K562 (cell line): ENCODE results near the gene SLC2A4. TPM values are rescaled to one million over a fixed set of nuclear protein-coding genes. Genes with fewer than 3 reads are reported as not detected.

Experiments
- FOXO4 ChIP-seq: fragments of 450-650 bp; formaldehyde crosslinking; IDR thresholded peaks from 2 replicates; pipeline ENCODE4 v1.4.0; 2020; ENCODE audit warnings: mild to moderate bottlenecking, moderate library complexity
- GATAD2B ChIP-seq: fragments of 450-650 bp; IDR thresholded peaks from 2 replicates; pipeline ENCODE4 v1.6.1; 2017; ENCODE audit warnings: mild to moderate bottlenecking, borderline replicate concordance
- HDAC2 ChIP-seq: fragments of 450-650 bp; IDR thresholded peaks from 2 replicates; pipeline ENCODE4 v1.6.1; 2016; ENCODE audit warnings: mild to moderate bottlenecking
- JUN ChIP-seq, 2 experiments: sonication (generic) in 1 of 2; formaldehyde crosslinking in 1 of 2; IDR thresholded peaks; 2 replicates each; pipeline versions ENCODE4 v1.6.1 to v1.8.0; 2012 to 2022; ENCODE audit warnings: borderline replicate concordance in 2 of 2, mild to moderate bottlenecking in 2 of 2, improper control_type of control experiment in 1 of 2, low read depth in 1 of 2, low read length in 1 of 2, missing genetic modification reagents in 1 of 2
- KDM1A ChIP-seq, 2 experiments: fragments of 450-650 bp; IDR thresholded peaks; 2 replicates each; pipeline ENCODE4 v1.6.1; 2016; ENCODE audit warnings: mild to moderate bottlenecking in 2 of 2
- PBX2 ChIP-seq, 2 experiments: IDR thresholded peaks in 1 of 2; conservative IDR thresholded peaks in 1 of 2; 2 replicates each; pipeline ENCODE4 v1.6.1; 2016; ENCODE audit warnings: low read depth in 2 of 2, mild to moderate bottlenecking in 1 of 2, missing compliant biosample characterization in 1 of 2, missing genetic modification characterization in 1 of 2, moderate library complexity in 1 of 2
- POLR2H ChIP-seq: IDR thresholded peaks from 2 replicates; pipeline ENCODE4 v1.6.1; 2016; ENCODE audit warnings: missing genetic modification characterization, low read depth, mild to moderate bottlenecking, control low read depth, missing compliant biosample characterization, moderate library complexity
- SAFB2 ChIP-seq: fragments of 200-400 bp; formaldehyde crosslinking; IDR thresholded peaks from 2 replicates; pipeline ENCODE4 v1.6.1; 2018; ENCODE audit warnings: borderline replicate concordance, low read length, low read depth, moderate library complexity; ENCODE audit not compliant: severe bottlenecking
- TRIM25 ChIP-seq: fragments of 450-650 bp; IDR thresholded peaks from 2 replicates; pipeline ENCODE4 v1.7.0; 2016; ENCODE audit warnings: borderline replicate concordance
- ZHX1 ChIP-seq: fragments of 150-350 bp; conservative IDR thresholded peaks from 2 replicates; pipeline ENCODE4 v1.6.1; 2014; ENCODE audit warnings: low read length
- ZNF146 ChIP-seq: IDR thresholded peaks from one replicate; pipeline ENCODE4 v1.6.1; 2018; ENCODE audit warnings: missing compliant biosample characterization; ENCODE audit not compliant: unreplicated experiment
- ZNF395 ChIP-seq: fragments of 200-800 bp; sonication (Bioruptor generic); IDR thresholded peaks from 2 replicates; pipeline ENCODE4 v1.6.1; 2017; ENCODE audit warnings: missing genetic modification characterization, missing compliant biosample characterization
- ZNF511 ChIP-seq: sonication (generic); formaldehyde crosslinking; IDR thresholded peaks from 2 replicates; pipeline ENCODE4 v1.8.0; 2022; ENCODE audit warnings: mild to moderate bottlenecking, missing genetic modification reagents
- ZNF785 ChIP-seq: fragments of 250-450 bp; sonication (Bioruptor Pico); IDR thresholded peaks from 2 replicates; pipeline ENCODE4 v1.4.0; 2020; ENCODE audit warnings: mild to moderate bottlenecking
- polyA plus RNA-seq, 8 experiments: library from polyadenylated mRNA; depleted of rRNA in 4 of 8; stranded (reverse) in 5 of 8; unstranded in 3 of 8; fragments of >200 nt; fragmentation: Nextera tagmentation in 2 of 8; fragmentation: Illumina TruSeq in 1 of 8; extraction: Ambion mirVana in 2 of 8; extraction: Trizol in 1 of 8; gene quantifications; 2 replicates each; pipeline versions ENCODE4 v1.2.1 to v1.2.3, GENCODE V29; 2011 to 2014; ENCODE audit warnings: inconsistent platforms in 1 of 8, missing spikeins in 1 of 8
- total RNA-seq, 7 experiments: library from RNA; depleted of rRNA in 6 of 7; stranded (reverse); fragments of >200 nt in 6 of 7; fragmentation: Illumina TruSeq in 2 of 7; extraction: Trizol in 2 of 7; gene quantifications; 2 replicates each; pipeline versions ENCODE4 v1.2.1 to v1.2.3, GENCODE V29; 2011 to 2021; ENCODE audit warnings: low replicate concordance in 1 of 7

The SLC2A4 gene
- total and polyA plus RNA-seq, 9 of the 15 experiments (the other 6 are each of a cell fraction or from before 2014, with no cell fraction given), result 0.74 to 3.5 (median 1.6) TPM

GRCh38 chr17:7314719-7315569, 33.4 kb downstream of the SLC2A4 start, which contains the start of gene GPS2 (continued):
- TF ChIP-seq SAFB2, result no peak
- TF ChIP-seq KDM1A (IDR thresholded peaks at IDR 0.05), result no peak
- TF ChIP-seq ZHX1, result no peak
- 0 out of 2 replicates have a peak, but pooled peaks have one; percentile 65 for TF ChIP-seq GATAD2B
- 0 out of 2 replicates have a peak, but pooled peaks have one; percentile 32 for TF ChIP-seq ZNF511 (CRISPR knock-in tag)
- TF ChIP-seq FOXO4, result no peak
- no peak for TF ChIP-seq POLR2H
- TF ChIP-seq ZNF785 (CRISPR knock-in tag), result no peak
- no peak for TF ChIP-seq JUN (IDR thresholded peaks at IDR 0.05; ENCODE audit: borderline replicate concordance, low read depth, low read length)
- TF ChIP-seq JUN (CRISPR knock-in tag; IDR thresholded peaks at IDR 0.05; ENCODE audit: borderline replicate concordance), result no peak
- no peak for TF ChIP-seq ZNF395 (CRISPR knock-in tag)
- no peak for TF ChIP-seq ZNF146 (CRISPR knock-in tag)
- no peak for TF ChIP-seq PBX2 (CRISPR knock-in tag; IDR thresholded peaks at IDR 0.05; ENCODE audit: low read depth)
- TF ChIP-seq PBX2 (tag; conservative IDR thresholded peaks at IDR 0.05; ENCODE audit: low read depth), result no peak
- TF ChIP-seq HDAC2, result no peak
- TF ChIP-seq TRIM25, result no peak
